HG03135 (cell line): Measurements from ENCODE around the gene DROSHA.

Experiments used
- ATAC-seq: cut with Tn5 transposase; IDR thresholded peaks from one replicate; pipeline ENCODE4 v1.9.1; 2021; ENCODE audit warnings: mild to moderate bottlenecking, moderate library complexity; ENCODE audit not compliant: unreplicated experiment

DROSHA gene

GRCh38 chr5:31355337-31355736 lies 176.6 kb downstream of the DROSHA start:
- no peak for ATAC-seq
